DND-41 (cell line): ENCODE results near the gene PSMB9.
"Not testable (repeated sequence)": the region's sequence is repeated elsewhere in the genome, so short reads cannot be mapped to it uniquely, and the experiment has no call there.

ENCODE experiments used
- ATAC-seq: fragments of 200-7000 bp; cut with Tn5 transposase; 3 replicates; pipeline ENCODE4 v1.9.1; 2021; ENCODE audit warnings: low read depth; ENCODE audit not compliant: insufficient read depth
- DNase-seq: peaks from one replicate; pipeline ENCODE4 v3.0.0-alpha.2; 2020
- H2AFZ ChIP-seq: 2 replicates; pipeline ENCODE4 v1.6.0; 2012; ENCODE audit warnings: low read depth, low read length
- H3K27ac ChIP-seq: 2 replicates; pipeline ENCODE4 v1.5.1; 2012; ENCODE audit warnings: low read length, inconsistent platforms
- H3K27me3 ChIP-seq: fragments of 200-600 bp; sonication (generic); 2 replicates; pipeline ENCODE4 v1.6.0; 2012; ENCODE audit warnings: low read length, mild to moderate bottlenecking, inconsistent platforms; ENCODE audit not compliant: insufficient read depth, poor library complexity
- H3K36me3 ChIP-seq: 2 replicates; pipeline ENCODE4 v1.5.1; 2012; ENCODE audit warnings: low read length, inconsistent platforms; ENCODE audit not compliant: insufficient read depth
- H3K4me1 ChIP-seq: 2 replicates; pipeline ENCODE4 v1.5.1; 2012; ENCODE audit warnings: mild to moderate bottlenecking, low read length; ENCODE audit not compliant: insufficient read depth
- H3K4me2 ChIP-seq: 2 replicates; pipeline ENCODE4 v1.6.0; 2012; ENCODE audit warnings: mild to moderate bottlenecking, moderate library complexity, low read length, inconsistent platforms; ENCODE audit not compliant: insufficient read depth
- H3K4me3 ChIP-seq, 2 experiments: fragments of 200-600 bp in 1 of 2; shearing (Covaris generic) in 1 of 2; 2 replicates each; pipeline ENCODE4 v1.5.1; 2012 to 2016; ENCODE audit warnings: inconsistent platforms in 2 of 2, low read length in 2 of 2, mild to moderate bottlenecking in 2 of 2, low read depth in 1 of 2, moderate library complexity in 1 of 2
- H3K79me2 ChIP-seq: 2 replicates; pipeline ENCODE4 v1.6.0; 2012; ENCODE audit warnings: low read length, inconsistent platforms; ENCODE audit not compliant: insufficient read depth
- H3K9ac ChIP-seq: 2 replicates; pipeline ENCODE4 v1.6.0; 2012; ENCODE audit warnings: low read depth, mild to moderate bottlenecking, inconsistent platforms, low read length, moderate library complexity
- H3K9me3 ChIP-seq: 2 replicates; pipeline ENCODE4 v1.5.1; 2012; ENCODE audit warnings: low read length, moderate library complexity, mild to moderate bottlenecking, inconsistent platforms; ENCODE audit not compliant: insufficient read depth, severe bottlenecking
- H4K20me1 ChIP-seq: 2 replicates; pipeline ENCODE4 v1.6.0; 2012; ENCODE audit warnings: low read length; ENCODE audit not compliant: insufficient read depth
- EZH2 ChIP-seq: IDR thresholded peaks from 3 replicates; pipeline ENCODE4 v1.6.1; 2012; ENCODE audit warnings: borderline replicate concordance, low read depth, mild to moderate bottlenecking, moderate library complexity, low read length, inconsistent platforms; ENCODE audit not compliant: severe bottlenecking
- TF ChIP-seq, protein P1 (sequence below): IDR thresholded peaks from 2 replicates; pipeline ENCODE4 v1.5.1; 2012; ENCODE audit warnings: borderline replicate concordance, low read length, moderate library complexity, mild to moderate bottlenecking; ENCODE audit not compliant: poor library complexity, severe bottlenecking; ENCODE audit errors: extremely low read depth

PSMB9 gene

DNA sequence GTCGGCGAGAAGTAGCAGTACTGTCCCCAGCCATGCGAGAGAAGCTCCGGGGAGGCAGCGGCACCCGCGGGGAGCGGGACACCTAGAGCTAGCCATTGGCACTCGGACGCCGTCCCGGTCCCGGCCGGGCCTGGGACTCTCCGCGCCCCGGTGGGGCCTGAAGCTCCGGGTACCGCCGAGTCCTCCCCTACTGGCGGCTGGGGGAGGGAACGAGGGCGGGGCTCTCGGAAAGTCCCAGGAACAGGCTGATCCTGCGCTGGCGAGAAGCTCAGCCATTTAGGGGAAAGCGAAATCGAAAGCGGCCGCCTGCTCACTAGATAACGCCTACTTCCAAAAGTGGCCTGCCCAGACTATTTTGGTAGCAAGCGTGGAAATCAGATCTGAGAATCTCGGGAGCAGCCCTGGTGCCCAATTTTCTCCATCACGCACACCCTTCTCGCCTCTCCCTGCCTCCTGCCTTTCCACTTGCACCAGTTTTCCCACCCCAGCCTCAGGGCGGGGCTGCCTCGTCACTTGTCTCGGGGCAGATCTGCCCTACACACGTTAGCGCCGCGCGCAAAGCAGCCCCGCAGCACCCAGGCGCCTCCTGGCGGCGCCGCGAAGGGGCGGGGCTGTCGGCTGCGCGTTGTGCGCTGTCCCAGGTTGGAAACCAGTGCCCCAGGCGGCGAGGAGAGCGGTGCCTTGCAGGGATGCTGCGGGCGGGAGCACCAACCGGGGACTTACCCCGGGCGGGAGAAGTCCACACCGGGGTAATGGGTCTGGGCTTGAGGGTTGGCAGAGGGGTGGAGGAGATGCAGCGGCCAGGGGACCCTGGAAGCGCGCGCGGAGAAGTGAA, at the start of gene PSMB9, which contains the start of gene TAP1:
Gene PSMB9, plus strand, starts transcription at position 652 of the 835 bp plus-strand sequence. Its CDS starts 38 bp downstream, at position 690.
Gene TAP1, minus strand, starts transcription at position 164 of the 835 bp plus-strand sequence. Its CDS starts 68 bp downstream, at position 96.
- ATAC-seq (peak; percentile 85), DNase-seq (peak; percentile 94)
- peaks cover 38% of the 10 kb centered on the region for H3K36me3 ChIP-seq
- peak within 1 kb of the TSS; percentile 91 for H2AFZ ChIP-seq
- no peaks in the 10 kb centered on the region for H3K9me3 ChIP-seq
- peaks cover 29% of the 10 kb centered on the region for H3K79me2 ChIP-seq
- H3K9ac ChIP-seq = peak within 1 kb of the TSS; percentile 83
- peak within 1 kb of the TSS; percentile 55 to 79 for H3K4me3 ChIP-seq
- peak within 1 kb of the TSS; percentile 75 for H3K4me2 ChIP-seq
- TF ChIP-seq EZH2 = no peak
- TF ChIP-seq, protein P1, sequence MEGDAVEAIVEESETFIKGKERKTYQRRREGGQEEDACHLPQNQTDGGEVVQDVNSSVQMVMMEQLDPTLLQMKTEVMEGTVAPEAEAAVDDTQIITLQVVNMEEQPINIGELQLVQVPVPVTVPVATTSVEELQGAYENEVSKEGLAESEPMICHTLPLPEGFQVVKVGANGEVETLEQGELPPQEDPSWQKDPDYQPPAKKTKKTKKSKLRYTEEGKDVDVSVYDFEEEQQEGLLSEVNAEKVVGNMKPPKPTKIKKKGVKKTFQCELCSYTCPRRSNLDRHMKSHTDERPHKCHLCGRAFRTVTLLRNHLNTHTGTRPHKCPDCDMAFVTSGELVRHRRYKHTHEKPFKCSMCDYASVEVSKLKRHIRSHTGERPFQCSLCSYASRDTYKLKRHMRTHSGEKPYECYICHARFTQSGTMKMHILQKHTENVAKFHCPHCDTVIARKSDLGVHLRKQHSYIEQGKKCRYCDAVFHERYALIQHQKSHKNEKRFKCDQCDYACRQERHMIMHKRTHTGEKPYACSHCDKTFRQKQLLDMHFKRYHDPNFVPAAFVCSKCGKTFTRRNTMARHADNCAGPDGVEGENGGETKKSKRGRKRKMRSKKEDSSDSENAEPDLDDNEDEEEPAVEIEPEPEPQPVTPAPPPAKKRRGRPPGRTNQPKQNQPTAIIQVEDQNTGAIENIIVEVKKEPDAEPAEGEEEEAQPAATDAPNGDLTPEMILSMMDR = peak; percentile 91
- peaks cover 33% of the 10 kb centered on the region for H3K4me1 ChIP-seq
- H3K27me3 ChIP-seq = no peaks in the 10 kb centered on the region
- H4K20me1 ChIP-seq = no peaks in the 10 kb centered on the region
- H3K27ac ChIP-seq = peak within 1 kb of the TSS; percentile 98

DNA sequence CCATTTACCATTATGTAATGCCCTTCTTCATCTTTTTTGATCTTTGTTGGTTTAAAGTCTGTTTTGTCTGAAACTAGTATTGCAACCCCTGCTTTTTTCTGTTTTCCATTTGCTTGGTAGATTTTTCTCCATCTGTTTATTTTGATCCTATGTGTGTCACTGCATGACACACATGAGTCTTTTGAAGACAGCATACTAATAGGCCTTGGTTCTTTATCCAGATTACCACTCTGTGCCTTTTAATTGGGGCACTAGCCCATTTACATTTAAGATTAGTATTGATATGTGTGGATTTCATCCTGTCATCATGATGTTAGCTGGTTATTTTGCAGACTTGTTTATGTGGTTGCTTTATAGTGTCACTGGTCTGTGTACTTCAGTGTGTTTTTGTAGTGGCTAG, 48.6 kb upstream of the PSMB9 start:
- H2AFZ ChIP-seq, H3K9ac ChIP-seq, ATAC-seq, H3K4me2 ChIP-seq, DNase-seq, H3K27ac ChIP-seq, H3K9me3 ChIP-seq, H3K36me3 ChIP-seq, H4K20me1 ChIP-seq, H3K4me1 ChIP-seq, H3K79me2 ChIP-seq, H3K4me3 ChIP-seq: not testable (repeated sequence)
- peaks cover 16% of the 10 kb centered on the region for H3K27me3 ChIP-seq

DNA sequence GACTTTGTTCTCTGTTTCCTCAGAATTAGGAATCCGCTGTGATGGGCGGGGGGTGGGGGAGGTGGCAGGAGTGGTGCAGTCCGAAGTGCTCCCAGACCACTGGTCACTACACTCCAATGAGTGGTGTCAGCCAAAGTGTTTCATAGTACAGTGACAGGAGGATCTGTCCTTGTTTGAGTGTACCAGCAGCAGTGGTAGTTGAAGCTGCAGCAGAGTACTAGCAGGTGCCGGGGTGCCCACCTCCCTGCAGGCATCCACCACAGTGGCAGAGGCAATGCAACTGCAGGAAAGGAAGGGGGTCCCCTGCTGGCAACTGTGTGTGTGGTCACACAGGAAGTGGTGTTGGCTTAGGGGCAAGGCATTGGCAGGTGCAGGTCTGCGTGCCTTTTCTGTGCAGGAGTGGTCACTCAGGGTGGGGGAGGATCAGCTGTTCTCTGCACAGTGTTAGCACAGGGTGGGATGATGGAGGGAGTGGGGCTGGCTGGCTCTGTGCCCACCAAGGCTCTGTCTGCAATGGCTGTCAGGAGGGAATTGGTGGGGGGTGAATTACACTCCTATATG, 46.9 kb upstream of the PSMB9 start:
- H3K9me3 ChIP-seq = no peaks in the 10 kb centered on the region
- TF ChIP-seq, protein P1 = peak; percentile 45
- TF ChIP-seq EZH2 = no peak
- H3K27ac ChIP-seq = no peak overlapping the region
- ATAC-seq = peak; percentile 80
- H3K9ac ChIP-seq = no peak overlapping the region
- no peaks in the 10 kb centered on the region for H4K20me1 ChIP-seq
- H3K4me1 ChIP-seq = 0 out of 2 replicates have a peak, but pooled peaks cover 3% of the 10 kb centered on the region
- DNase-seq = peak; percentile 54
- no peak overlapping the region for H3K4me3 ChIP-seq
- no peak overlapping the region for H3K4me2 ChIP-seq
- H2AFZ ChIP-seq = no peak overlapping the region
- H3K36me3 ChIP-seq = no peaks in the 10 kb centered on the region
- peaks cover 14% of the 10 kb centered on the region for H3K27me3 ChIP-seq
- H3K79me2 ChIP-seq = no peaks in the 10 kb centered on the region

DNA sequence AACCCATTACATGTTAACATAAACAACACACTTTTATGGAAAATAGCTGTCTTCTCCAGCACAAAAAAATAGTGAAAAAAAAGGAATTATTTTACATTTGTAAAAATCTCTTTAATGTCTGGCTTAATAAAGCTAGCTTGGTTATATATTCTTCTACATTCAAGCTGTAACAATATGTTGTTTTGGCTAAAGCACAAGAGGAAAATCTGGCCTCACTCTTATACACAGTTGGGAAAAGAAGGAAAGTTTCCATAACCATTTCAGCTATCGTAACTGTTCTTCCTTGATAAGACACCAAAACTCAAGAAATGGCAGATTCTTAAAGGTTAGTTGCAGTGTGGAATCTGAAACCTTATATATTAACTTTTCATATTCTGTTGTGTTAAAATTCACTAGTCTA, 44.8 kb upstream of the PSMB9 start:
- H3K36me3 ChIP-seq = no peaks in the 10 kb centered on the region
- TF ChIP-seq EZH2 = no peak
- TF ChIP-seq, protein P1 = no peak

More for the DNA sequence above, 44.8 kb upstream of the PSMB9 start:
- ATAC-seq (no peak), DNase-seq (no peak)
- Histone ChIP-seq H3K27me3 (peaks cover 13% of the 10 kb centered on the region), H3K27ac (no peak overlapping the region), H3K9ac (no peak overlapping the region), H3K4me2 (no peak overlapping the region), H2AFZ (no peak overlapping the region), H3K9me3 (no peaks in the 10 kb centered on the region), H3K4me3 (no peak overlapping the region), H3K4me1 (0 out of 2 replicates have a peak, but pooled peaks cover 3% of the 10 kb centered on the region), H3K79me2 (no peaks in the 10 kb centered on the region), H4K20me1 (no peaks in the 10 kb centered on the region)
